ENCODE results near the gene NRG3.

NRG3 gene

DNA sequence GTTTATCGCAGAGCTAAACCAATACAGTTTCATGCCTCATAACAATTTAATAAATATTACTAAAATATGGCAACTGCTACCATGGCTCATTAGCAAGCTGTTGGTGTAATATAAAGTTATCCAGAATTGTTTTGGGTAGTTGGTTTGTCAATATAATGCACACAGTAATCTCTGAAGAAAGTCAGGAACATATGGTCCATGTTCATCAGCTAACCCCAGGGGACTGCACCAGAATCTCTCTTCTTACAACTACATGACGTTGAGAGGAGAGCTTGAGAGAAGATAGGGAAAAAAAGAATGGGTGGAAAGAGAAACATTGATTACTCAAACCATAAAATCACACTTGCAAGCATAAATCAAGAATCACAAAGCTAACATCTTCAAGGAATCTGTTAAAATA is 333.7 kb downstream of the NRG3 start (continued):
- TF ChIP-seq, protein P1, sequence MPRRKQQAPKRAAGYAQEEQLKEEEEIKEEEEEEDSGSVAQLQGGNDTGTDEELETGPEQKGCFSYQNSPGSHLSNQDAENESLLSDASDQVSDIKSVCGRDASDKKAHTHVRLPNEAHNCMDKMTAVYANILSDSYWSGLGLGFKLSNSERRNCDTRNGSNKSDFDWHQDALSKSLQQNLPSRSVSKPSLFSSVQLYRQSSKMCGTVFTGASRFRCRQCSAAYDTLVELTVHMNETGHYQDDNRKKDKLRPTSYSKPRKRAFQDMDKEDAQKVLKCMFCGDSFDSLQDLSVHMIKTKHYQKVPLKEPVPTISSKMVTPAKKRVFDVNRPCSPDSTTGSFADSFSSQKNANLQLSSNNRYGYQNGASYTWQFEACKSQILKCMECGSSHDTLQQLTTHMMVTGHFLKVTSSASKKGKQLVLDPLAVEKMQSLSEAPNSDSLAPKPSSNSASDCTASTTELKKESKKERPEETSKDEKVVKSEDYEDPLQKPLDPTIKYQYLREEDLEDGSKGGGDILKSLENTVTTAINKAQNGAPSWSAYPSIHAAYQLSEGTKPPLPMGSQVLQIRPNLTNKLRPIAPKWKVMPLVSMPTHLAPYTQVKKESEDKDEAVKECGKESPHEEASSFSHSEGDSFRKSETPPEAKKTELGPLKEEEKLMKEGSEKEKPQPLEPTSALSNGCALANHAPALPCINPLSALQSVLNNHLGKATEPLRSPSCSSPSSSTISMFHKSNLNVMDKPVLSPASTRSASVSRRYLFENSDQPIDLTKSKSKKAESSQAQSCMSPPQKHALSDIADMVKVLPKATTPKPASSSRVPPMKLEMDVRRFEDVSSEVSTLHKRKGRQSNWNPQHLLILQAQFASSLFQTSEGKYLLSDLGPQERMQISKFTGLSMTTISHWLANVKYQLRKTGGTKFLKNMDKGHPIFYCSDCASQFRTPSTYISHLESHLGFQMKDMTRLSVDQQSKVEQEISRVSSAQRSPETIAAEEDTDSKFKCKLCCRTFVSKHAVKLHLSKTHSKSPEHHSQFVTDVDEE (CRISPR knock-in tag; IDR thresholded peaks at IDR 0.05) = no peak
- no peak for TF ChIP-seq ESRRG (CRISPR knock-in tag; IDR thresholded peaks at IDR 0.05)
- no peak for TF ChIP-seq SNAI2 (CRISPR knock-in tag; IDR thresholded peaks at IDR 0.05)
- no peak for TF ChIP-seq RARB (CRISPR knock-in tag; IDR thresholded peaks at IDR 0.05)
- TF ChIP-seq ZNF70 (CRISPR knock-in tag; IDR thresholded peaks at IDR 0.05) = no peak
- no peak for TF ChIP-seq BACH2 (CRISPR knock-in tag; IDR thresholded peaks at IDR 0.05; ENCODE audit: borderline replicate concordance)
- no peak for TF ChIP-seq TOX (CRISPR knock-in tag; IDR thresholded peaks at IDR 0.05; ENCODE audit: borderline replicate concordance)
- TF ChIP-seq, protein P2, sequence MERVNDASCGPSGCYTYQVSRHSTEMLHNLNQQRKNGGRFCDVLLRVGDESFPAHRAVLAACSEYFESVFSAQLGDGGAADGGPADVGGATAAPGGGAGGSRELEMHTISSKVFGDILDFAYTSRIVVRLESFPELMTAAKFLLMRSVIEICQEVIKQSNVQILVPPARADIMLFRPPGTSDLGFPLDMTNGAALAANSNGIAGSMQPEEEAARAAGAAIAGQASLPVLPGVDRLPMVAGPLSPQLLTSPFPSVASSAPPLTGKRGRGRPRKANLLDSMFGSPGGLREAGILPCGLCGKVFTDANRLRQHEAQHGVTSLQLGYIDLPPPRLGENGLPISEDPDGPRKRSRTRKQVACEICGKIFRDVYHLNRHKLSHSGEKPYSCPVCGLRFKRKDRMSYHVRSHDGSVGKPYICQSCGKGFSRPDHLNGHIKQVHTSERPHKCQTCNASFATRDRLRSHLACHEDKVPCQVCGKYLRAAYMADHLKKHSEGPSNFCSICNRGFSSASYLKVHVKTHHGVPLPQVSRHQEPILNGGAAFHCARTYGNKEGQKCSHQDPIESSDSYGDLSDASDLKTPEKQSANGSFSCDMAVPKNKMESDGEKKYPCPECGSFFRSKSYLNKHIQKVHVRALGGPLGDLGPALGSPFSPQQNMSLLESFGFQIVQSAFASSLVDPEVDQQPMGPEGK (CRISPR knock-in tag; IDR thresholded peaks at IDR 0.05; ENCODE audit: borderline replicate concordance) = no peak
- no peak for TF ChIP-seq ZC3H10 (CRISPR knock-in tag; IDR thresholded peaks at IDR 0.05)
- TF ChIP-seq TCF4 (CRISPR knock-in tag; IDR thresholded peaks at IDR 0.05; ENCODE audit: borderline replicate concordance) = no peak
- TF ChIP-seq GLIS3 (CRISPR knock-in tag; IDR thresholded peaks at IDR 0.05) = no peak
- TF ChIP-seq, protein P3, sequence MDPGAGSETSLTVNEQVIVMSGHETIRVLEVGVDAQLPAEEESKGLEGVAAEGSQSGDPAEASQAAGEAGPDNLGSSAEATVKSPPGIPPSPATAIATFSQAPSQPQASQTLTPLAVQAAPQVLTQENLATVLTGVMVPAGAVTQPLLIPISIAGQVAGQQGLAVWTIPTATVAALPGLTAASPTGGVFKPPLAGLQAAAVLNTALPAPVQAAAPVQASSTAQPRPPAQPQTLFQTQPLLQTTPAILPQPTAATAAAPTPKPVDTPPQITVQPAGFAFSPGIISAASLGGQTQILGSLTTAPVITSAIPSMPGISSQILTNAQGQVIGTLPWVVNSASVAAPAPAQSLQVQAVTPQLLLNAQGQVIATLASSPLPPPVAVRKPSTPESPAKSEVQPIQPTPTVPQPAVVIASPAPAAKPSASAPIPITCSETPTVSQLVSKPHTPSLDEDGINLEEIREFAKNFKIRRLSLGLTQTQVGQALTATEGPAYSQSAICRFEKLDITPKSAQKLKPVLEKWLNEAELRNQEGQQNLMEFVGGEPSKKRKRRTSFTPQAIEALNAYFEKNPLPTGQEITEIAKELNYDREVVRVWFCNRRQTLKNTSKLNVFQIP (CRISPR knock-in tag; IDR thresholded peaks at IDR 0.05; ENCODE audit: borderline replicate concordance, low read depth) = no peak

GRCh38 chr10:82210331-82210730 is 335.3 kb downstream of the NRG3 start:
- ATAC-seq = no peak
- TF ChIP-seq CSDC2 (CRISPR knock-in tag; IDR thresholded peaks at IDR 0.05) = no peak
- TF ChIP-seq ZFP3 (CRISPR knock-in tag; IDR thresholded peaks at IDR 0.05) = no peak
- TF ChIP-seq, protein P4, sequence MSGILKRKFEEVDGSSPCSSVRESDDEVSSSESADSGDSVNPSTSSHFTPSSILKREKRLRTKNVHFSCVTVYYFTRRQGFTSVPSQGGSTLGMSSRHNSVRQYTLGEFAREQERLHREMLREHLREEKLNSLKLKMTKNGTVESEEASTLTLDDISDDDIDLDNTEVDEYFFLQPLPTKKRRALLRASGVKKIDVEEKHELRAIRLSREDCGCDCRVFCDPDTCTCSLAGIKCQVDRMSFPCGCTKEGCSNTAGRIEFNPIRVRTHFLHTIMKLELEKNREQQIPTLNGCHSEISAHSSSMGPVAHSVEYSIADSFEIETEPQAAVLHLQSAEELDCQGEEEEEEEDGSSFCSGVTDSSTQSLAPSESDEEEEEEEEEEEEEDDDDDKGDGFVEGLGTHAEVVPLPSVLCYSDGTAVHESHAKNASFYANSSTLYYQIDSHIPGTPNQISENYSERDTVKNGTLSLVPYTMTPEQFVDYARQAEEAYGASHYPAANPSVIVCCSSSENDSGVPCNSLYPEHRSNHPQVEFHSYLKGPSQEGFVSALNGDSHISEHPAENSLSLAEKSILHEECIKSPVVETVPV (CRISPR knock-in tag; IDR thresholded peaks at IDR 0.05) = no peak
- no peak for TF ChIP-seq ISL1 (CRISPR knock-in tag; IDR thresholded peaks at IDR 0.05)
- TF ChIP-seq ZNF70 (CRISPR knock-in tag; IDR thresholded peaks at IDR 0.05) = no peak
- TF ChIP-seq, protein P1 (CRISPR knock-in tag; IDR thresholded peaks at IDR 0.05) = no peak
- no peak for TF ChIP-seq ZC3H10 (CRISPR knock-in tag; IDR thresholded peaks at IDR 0.05)
- TF ChIP-seq ARNTL (CRISPR knock-in tag; IDR thresholded peaks at IDR 0.05; ENCODE audit: borderline replicate concordance, low read depth) = no peak
- no peak for TF ChIP-seq GLIS3 (CRISPR knock-in tag; IDR thresholded peaks at IDR 0.05)
- TF ChIP-seq, protein P3 (CRISPR knock-in tag; IDR thresholded peaks at IDR 0.05; ENCODE audit: borderline replicate concordance, low read depth) = no peak
